K562 (cell line): ENCODE measurements around the gene PMM1. TPM values are rescaled to one million over a fixed set of nuclear protein-coding genes. Genes with fewer than 3 reads are reported as not detected.
A peak's percentile ranks its signal among the peaks of the same experiment; 100 is the strongest.

ENCODE experiments used
- CBFA2T2 ChIP-seq: fragments of 450-650 bp; conservative IDR thresholded peaks from 2 replicates; pipeline ENCODE4 v1.6.1; 2017; ENCODE audit warnings: mild to moderate bottlenecking
- CEBPB ChIP-seq: fragments of 450-650 bp; IDR thresholded peaks from 2 replicates; pipeline ENCODE4 v1.6.1; 2016; ENCODE audit warnings: missing genetic modification characterization, missing compliant biosample characterization
- CREB1 ChIP-seq, 2 experiments: sonication (generic) in 1 of 2; formaldehyde crosslinking in 1 of 2; IDR thresholded peaks; 2 replicates each; pipeline versions ENCODE4 v1.6.1 to v1.8.0; 2012 to 2022; ENCODE audit warnings: inconsistent platforms in 1 of 2, mild to moderate bottlenecking in 1 of 2, missing genetic modification reagents in 1 of 2, moderate library complexity in 1 of 2
- CTCFL ChIP-seq: IDR thresholded peaks from 2 replicates; pipeline ENCODE4 v1.6.1; 2011; ENCODE audit warnings: borderline replicate concordance, low read depth, mild to moderate bottlenecking, moderate library complexity, low read length; ENCODE audit not compliant: insufficient read depth, poor library complexity, severe bottlenecking
- E2F1 ChIP-seq: sonication (generic); formaldehyde crosslinking; IDR thresholded peaks from 2 replicates; pipeline ENCODE4 v1.8.1; 2023; ENCODE audit warnings: mild to moderate bottlenecking, missing genetic modification reagents, moderate library complexity
- ETV6 ChIP-seq, 3 experiments: fragments of 150-350 bp in 1 of 3; sonication (generic) in 1 of 3; formaldehyde crosslinking in 1 of 3; IDR thresholded peaks; 2 replicates each; pipeline versions ENCODE4 v1.6.1 to v1.8.0; 2014 to 2022; ENCODE audit warnings: borderline replicate concordance in 2 of 3, low read depth in 2 of 3, antibody characterized with exemption in 1 of 3, low read length in 1 of 3, mild to moderate bottlenecking in 1 of 3, missing genetic modification reagents in 1 of 3
- FOXK2 ChIP-seq, 2 experiments: fragments of 450-650 bp; IDR thresholded peaks in 1 of 2; conservative IDR thresholded peaks in 1 of 2; 2 replicates each; pipeline ENCODE4 v1.6.1; 2016; ENCODE audit warnings: low read depth in 2 of 2, mild to moderate bottlenecking in 1 of 2
- GTF2A2 ChIP-seq: IDR thresholded peaks from 2 replicates; pipeline ENCODE4 v1.6.1; 2016; ENCODE audit warnings: mild to moderate bottlenecking, missing genetic modification characterization, missing compliant biosample characterization
- HMG20A ChIP-seq: fragments of 450-650 bp; formaldehyde crosslinking; conservative IDR thresholded peaks from 2 replicates; pipeline ENCODE4 v1.4.0; 2020; ENCODE audit warnings: mild to moderate bottlenecking, mixed read lengths
- KDM1A ChIP-seq, 2 experiments: fragments of 450-650 bp; IDR thresholded peaks; 2 replicates each; pipeline ENCODE4 v1.6.1; 2016; ENCODE audit warnings: mild to moderate bottlenecking in 2 of 2
- KLF6 ChIP-seq: fragments of 250-450 bp; sonication (Bioruptor Pico); IDR thresholded peaks from 2 replicates; pipeline ENCODE4 v1.4.0; 2020; ENCODE audit warnings: mild to moderate bottlenecking, moderate library complexity, borderline replicate concordance
- MBD2 ChIP-seq: sonication (generic); IDR thresholded peaks from 2 replicates; pipeline ENCODE4 v1.6.1; 2016; ENCODE audit warnings: low read depth, borderline replicate concordance
- MYBL2 ChIP-seq, 2 experiments: fragments of 450-650 bp in 1 of 2; sonication (generic) in 1 of 2; formaldehyde crosslinking in 1 of 2; IDR thresholded peaks; 2 replicates each; pipeline versions ENCODE4 v1.6.1 to v1.8.1; 2017 to 2022; ENCODE audit warnings: borderline replicate concordance in 1 of 2, inconsistent platforms in 1 of 2, low read depth in 1 of 2, mild to moderate bottlenecking in 1 of 2, missing genetic modification reagents in 1 of 2, moderate library complexity in 1 of 2
- NCOA2 ChIP-seq, 2 experiments: fragments of 450-650 bp; IDR thresholded peaks; 2 replicates each; pipeline ENCODE4 v1.6.1; 2018; ENCODE audit warnings: mild to moderate bottlenecking in 2 of 2, moderate library complexity in 1 of 2; ENCODE audit not compliant: partially characterized antibody in 2 of 2
- NFATC3 ChIP-seq: fragments of 450-650 bp; IDR thresholded peaks from 2 replicates; pipeline ENCODE4 v1.6.1; 2017; ENCODE audit warnings: mild to moderate bottlenecking
- PCBP1 ChIP-seq: fragments of 200-400 bp; formaldehyde crosslinking; IDR thresholded peaks from 2 replicates; pipeline ENCODE4 v1.6.1; 2018; ENCODE audit warnings: mild to moderate bottlenecking, low read depth, low read length; ENCODE audit not compliant: poor library complexity, severe bottlenecking
- POLR2AphosphoS2 ChIP-seq: IDR thresholded peaks from 2 replicates; pipeline ENCODE4 v1.6.1; 2012; ENCODE audit warnings: low read length, improper control_type of control experiment
- RBM22 ChIP-seq: fragments of 200-400 bp; formaldehyde crosslinking; IDR thresholded peaks from 2 replicates; pipeline ENCODE4 v1.6.1; 2018; ENCODE audit warnings: low read length, low read depth; ENCODE audit not compliant: poor library complexity, severe bottlenecking
- RFX7 ChIP-seq: fragments of 250-450 bp; sonication (Bioruptor Pico); IDR thresholded peaks from 2 replicates; pipeline ENCODE4 v1.5.1; 2021; ENCODE audit warnings: mild to moderate bottlenecking
- SIN3A ChIP-seq, 2 experiments: fragments of 150-350 bp in 1 of 2; IDR thresholded peaks; 2 replicates each; pipeline ENCODE4 v1.6.1; 2011 to 2016; ENCODE audit warnings: borderline replicate concordance in 2 of 2, low read depth in 2 of 2, low read length in 2 of 2, mild to moderate bottlenecking in 2 of 2, moderate library complexity in 2 of 2; ENCODE audit not compliant: control insufficient read depth in 1 of 2
- SRSF3 ChIP-seq: fragments of 200-400 bp; formaldehyde crosslinking; IDR thresholded peaks from 2 replicates; pipeline ENCODE4 v1.6.1; 2016; ENCODE audit warnings: mild to moderate bottlenecking, low read length, moderate library complexity; ENCODE audit not compliant: insufficient read depth
- WHSC1 ChIP-seq: IDR thresholded peaks from one replicate; pipeline ENCODE4 v1.6.1; 2012; ENCODE audit warnings: low read length, control low read depth, inconsistent platforms
- ZC3H4 ChIP-seq: sonication (generic); formaldehyde crosslinking; IDR thresholded peaks from 2 replicates; pipeline ENCODE4 v1.9.0; 2021; ENCODE audit warnings: missing genetic modification reagents, borderline replicate concordance
- ZC3H8 ChIP-seq: fragments of 450-650 bp; IDR thresholded peaks from 2 replicates; pipeline ENCODE4 v1.6.1; 2017
- ZNF3 ChIP-seq: fragments of 250-450 bp; sonication (Bioruptor Pico); IDR thresholded peaks from 2 replicates; pipeline ENCODE4 v1.5.0; 2021; ENCODE audit warnings: mild to moderate bottlenecking, moderate library complexity
- ZNF699 ChIP-seq: fragments of 250-450 bp; sonication (Bioruptor Pico); IDR thresholded peaks from 2 replicates; pipeline ENCODE4 v1.8.0; 2021; ENCODE audit warnings: mild to moderate bottlenecking, moderate library complexity; ENCODE audit not compliant: insufficient replicate concordance
- polyA plus RNA-seq, 8 experiments: library from polyadenylated mRNA; depleted of rRNA in 4 of 8; stranded (reverse) in 5 of 8; unstranded in 3 of 8; fragments of >200 nt; fragmentation: Nextera tagmentation in 2 of 8; fragmentation: Illumina TruSeq in 1 of 8; extraction: Ambion mirVana in 2 of 8; extraction: Trizol in 1 of 8; gene quantifications; 2 replicates each; pipeline versions ENCODE4 v1.2.1 to v1.2.3, GENCODE V29; 2011 to 2014; ENCODE audit warnings: inconsistent platforms in 1 of 8, missing spikeins in 1 of 8
- total RNA-seq, 7 experiments: library from RNA; depleted of rRNA in 6 of 7; stranded (reverse); fragments of >200 nt in 6 of 7; fragmentation: Illumina TruSeq in 2 of 7; extraction: Trizol in 2 of 7; gene quantifications; 2 replicates each; pipeline versions ENCODE4 v1.2.1 to v1.2.3, GENCODE V29; 2011 to 2021; ENCODE audit warnings: low replicate concordance in 1 of 7

PMM1 gene
- total and polyA plus RNA-seq, 9 of the 15 experiments (the other 6 are each of a cell fraction or from before 2014, with no cell fraction given), result 10.2 to 31.7 (median 20.3) TPM

GRCh38 chr22:41603873-41604332 lies 14.3 kb upstream of the PMM1 start (continued):
- TF ChIP-seq ETV6 (IDR thresholded peaks at IDR 0.05; ENCODE audit: borderline replicate concordance in 1 of 2, low read depth in 2 of 2, low read length in 1 of 2) (no peak), ETV6 (CRISPR knock-in tag; IDR thresholded peaks at IDR 0.05; ENCODE audit: borderline replicate concordance) (no peak), KLF6 (CRISPR knock-in tag) (peak; percentile 28; the same call in 1 of the 2 replicates), NFATC3 (no peak), MBD2 (no peak; the same call in 1 of the 2 replicates), ZC3H8 (no peak), HMG20A (CRISPR knock-in tag) (peak; percentile 73; the same call in 1 of the 2 replicates), RBM22 (no peak), KDM1A (IDR thresholded peaks at IDR 0.05) (peak; percentile 96), FOXK2 (conservative IDR thresholded peaks at IDR 0.05 in 1 of 2, IDR thresholded peaks at IDR 0.05 in 1 of 2; ENCODE audit: low read depth in 2 of 2) (0 out of 4 replicates have a peak, but pooled peaks of 1 of the 2 experiments have one; percentile 10), CBFA2T2 (peak; percentile 87), GTF2A2 (tag) (no peak), CEBPB (tag) (no peak), RFX7 (no peak), E2F1 (no peak), ZNF3 (no peak), SRSF3 (no peak), NCOA2 (IDR thresholded peaks at IDR 0.05; ENCODE audit: partially characterized antibody in 2 of 2) (no peak), PCBP1 (no peak), CREB1 (IDR thresholded peaks at IDR 0.05) (no peak; the same call in 1 of the 2 replicates), CREB1 (CRISPR knock-in tag; IDR thresholded peaks at IDR 0.05) (no peak), ZNF699 (CRISPR knock-in tag) (no peak), SIN3A (IDR thresholded peaks at IDR 0.05; ENCODE audit: borderline replicate concordance in 2 of 2, control insufficient read depth in 1 of 2, low read depth in 2 of 2, low read length in 2 of 2) (no peak), WHSC1 (no peak), CTCFL (no peak), POLR2AphosphoS2 (no peak), ZC3H4 (CRISPR knock-in tag) (no peak), MYBL2 (IDR thresholded peaks at IDR 0.05; ENCODE audit: low read depth) (no peak), MYBL2 (CRISPR knock-in tag; IDR thresholded peaks at IDR 0.05; ENCODE audit: borderline replicate concordance) (no peak)
